OCI-LY1 (cell line): ENCODE data around the gene LRRC72.

Source experiments
- H2AFZ ChIP-seq: fragments of 200-600 bp; sonication (generic), shearing (Covaris generic); 2 replicates; pipeline ENCODE4 v1.6.0; 2014; ENCODE audit warnings: antibody characterized with exemption, mild to moderate bottlenecking, low read length
- H3F3A ChIP-seq: fragments of 200-600 bp; sonication (generic), shearing (Covaris generic); 2 replicates; pipeline ENCODE4 v1.6.0; 2014; ENCODE audit warnings: mild to moderate bottlenecking, antibody characterized with exemption, low read length, moderate library complexity; ENCODE audit not compliant: insufficient read depth
- H3K27ac ChIP-seq: fragments of 200-600 bp; sonication (generic); 2 replicates; pipeline ENCODE4 v1.5.1; 2014; ENCODE audit warnings: low read length, mixed run types, mild to moderate bottlenecking, low read depth; ENCODE audit not compliant: poor library complexity, severe bottlenecking
- H3K27me3 ChIP-seq: fragments of 200-600 bp; sonication (generic); 2 replicates; pipeline ENCODE4 v1.6.0; 2014; ENCODE audit warnings: antibody characterized with exemption, mild to moderate bottlenecking, low read length, moderate library complexity; ENCODE audit not compliant: insufficient read depth
- H3K36me3 ChIP-seq: fragments of 200-600 bp; sonication (generic); 2 replicates; pipeline ENCODE4 v1.6.1; 2014; ENCODE audit warnings: mild to moderate bottlenecking, antibody characterized with exemption, low read length, moderate library complexity, mixed read lengths; ENCODE audit not compliant: insufficient read depth
- H3K4me1 ChIP-seq: fragments of 200-600 bp; sonication (generic); 2 replicates; pipeline ENCODE4 v1.5.1; 2014; ENCODE audit warnings: mild to moderate bottlenecking, low read length, moderate library complexity; ENCODE audit not compliant: insufficient read depth, severe bottlenecking
- H3K4me2 ChIP-seq: fragments of 200-600 bp; sonication (generic), shearing (Covaris generic); 2 replicates; pipeline ENCODE4 v1.6.1; 2014; ENCODE audit warnings: low read length
- H3K4me3 ChIP-seq: fragments of 200-600 bp; sonication (generic); 2 replicates; pipeline ENCODE4 v1.5.1; 2014; ENCODE audit warnings: low read length, low read depth, mild to moderate bottlenecking, mixed read lengths; ENCODE audit not compliant: poor library complexity, severe bottlenecking
- H3K79me2 ChIP-seq: fragments of 200-600 bp; shearing (Covaris generic); 2 replicates; pipeline ENCODE4 v1.6.1; 2016; ENCODE audit warnings: mixed run types, low read length, mixed read lengths; ENCODE audit not compliant: insufficient read depth
- H3K9ac ChIP-seq: fragments of 200-600 bp; sonication (generic), shearing (Covaris generic); 2 replicates; pipeline ENCODE4 v1.6.1; 2014; ENCODE audit warnings: mild to moderate bottlenecking, low read length, mixed read lengths
- H3K9me2 ChIP-seq: fragments of 200-600 bp; sonication (generic), shearing (Covaris generic); 2 replicates; pipeline ENCODE4 v1.6.1; 2014; ENCODE audit warnings: low read depth, mild to moderate bottlenecking, low read length, mixed read lengths
- H3K9me3 ChIP-seq: fragments of 200-600 bp; shearing (Covaris generic); 2 replicates; pipeline ENCODE4 v1.6.1; 2014; ENCODE audit warnings: low read length, mixed read lengths
- H4K20me1 ChIP-seq: fragments of 200-600 bp; sonication (generic), shearing (Covaris generic); 2 replicates; pipeline ENCODE4 v1.6.0; 2016; ENCODE audit warnings: mild to moderate bottlenecking, low read length; ENCODE audit not compliant: insufficient read depth
- CTCF ChIP-seq: fragments of 200-600 bp; sonication (generic), shearing (Covaris generic); IDR thresholded peaks from 2 replicates; pipeline ENCODE4 v1.5.1; 2017; ENCODE audit warnings: mild to moderate bottlenecking, antibody characterized with exemption, low read length, moderate library complexity, mixed read lengths
- EZH2 ChIP-seq: fragments of 200-600 bp; sonication (generic), shearing (Covaris generic); IDR thresholded peaks from 2 replicates; pipeline ENCODE4 v1.8.0; 2017; ENCODE audit warnings: borderline replicate concordance, mixed run types, mild to moderate bottlenecking, antibody characterized with exemption, low read length, moderate library complexity, mixed read lengths

Gene LRRC72

GRCh38 chr7:16542401-16542800 is 15.8 kb downstream of the LRRC72 start:
- H2AFZ ChIP-seq: no peak overlapping the region
- no peak for TF ChIP-seq EZH2
- TF ChIP-seq CTCF: no peak
- H4K20me1 ChIP-seq: no peaks in the 10 kb centered on the region; the same call in 1 of the 2 replicates
- H3K9me3 ChIP-seq: no peaks in the 10 kb centered on the region
- H3K79me2 ChIP-seq: no peaks in the 10 kb centered on the region
- H3K27me3 ChIP-seq: no peaks in the 10 kb centered on the region
- no peaks in the 10 kb centered on the region for H3K36me3 ChIP-seq
- H3K4me3 ChIP-seq: no peak overlapping the region
- no peak overlapping the region for H3K9ac ChIP-seq
- H3F3A ChIP-seq: no peaks in the 10 kb centered on the region
- no peak overlapping the region for H3K4me2 ChIP-seq
- no peaks in the 10 kb centered on the region for H3K4me1 ChIP-seq
- no peak overlapping the region for H3K27ac ChIP-seq
- H3K9me2 ChIP-seq: no peaks in the 10 kb centered on the region

DNA sequence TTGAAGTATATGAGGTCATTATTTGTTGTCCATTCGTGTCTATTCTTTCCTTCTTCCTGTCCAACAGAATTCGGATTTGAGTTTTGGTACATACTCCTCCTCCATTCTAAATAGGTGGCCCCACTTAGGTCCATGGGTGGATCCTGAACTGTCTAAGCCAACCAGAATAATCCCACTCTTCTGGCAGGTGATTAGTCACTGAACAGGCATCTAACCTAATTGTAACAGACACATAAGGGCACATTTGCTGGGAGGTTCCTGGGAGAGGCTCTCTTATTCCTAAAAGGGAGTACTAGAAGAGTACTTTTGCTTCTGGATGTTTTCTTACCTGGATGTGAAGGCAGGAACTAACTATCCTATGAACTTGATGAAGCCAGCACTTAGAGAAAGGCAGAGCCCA is 16.8 kb downstream of the LRRC72 start:
- no peak overlapping the region for H2AFZ ChIP-seq
- no peaks in the 10 kb centered on the region; the same call in 1 of the 2 replicates for H3K27me3 ChIP-seq
- TF ChIP-seq CTCF (no peak), EZH2 (no peak)
- H3F3A ChIP-seq: no peaks in the 10 kb centered on the region
- H3K36me3 ChIP-seq: no peaks in the 10 kb centered on the region
- no peaks in the 10 kb centered on the region for H3K9me2 ChIP-seq
- no peak overlapping the region for H3K27ac ChIP-seq
- no peaks in the 10 kb centered on the region for H3K4me1 ChIP-seq
- no peaks in the 10 kb centered on the region for H3K9me3 ChIP-seq
- H3K79me2 ChIP-seq: no peaks in the 10 kb centered on the region
- no peak overlapping the region for H3K4me3 ChIP-seq
- no peak overlapping the region for H3K9ac ChIP-seq
- H3K4me2 ChIP-seq: no peak overlapping the region
- H4K20me1 ChIP-seq: no peaks in the 10 kb centered on the region; the same call in 1 of the 2 replicates

DNA sequence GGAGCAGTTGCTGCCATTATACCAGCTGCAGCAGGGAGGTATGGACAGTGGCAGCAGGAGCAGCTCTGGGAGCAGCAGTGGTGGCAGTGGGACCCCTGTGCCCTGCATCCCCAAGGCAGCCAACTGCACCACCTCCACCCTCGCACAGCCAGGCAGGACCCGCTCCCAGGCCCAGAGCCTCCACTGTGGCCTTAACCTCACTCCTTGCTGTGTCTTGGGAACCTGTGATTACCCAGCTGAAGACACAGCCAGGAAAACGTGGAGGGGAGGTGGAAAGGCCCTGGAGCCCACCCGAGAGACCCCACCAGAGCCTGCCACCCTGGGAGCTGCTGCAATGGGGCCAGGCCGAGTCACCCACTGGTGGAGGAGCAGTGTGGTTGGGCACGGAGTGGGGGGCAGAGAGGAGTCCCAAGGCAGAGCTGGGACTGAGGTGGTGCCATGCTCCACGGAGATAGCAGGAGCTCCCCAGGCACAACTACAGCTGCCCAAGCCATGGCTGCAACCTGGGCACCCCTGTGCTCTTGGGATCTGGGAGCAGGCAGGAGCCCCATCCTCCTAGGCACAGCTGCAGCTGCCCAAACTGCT is 20.4 kb downstream of the LRRC72 start:
- Histone ChIP-seq H3K4me3 (no peak overlapping the region), H4K20me1 (no peaks in the 10 kb centered on the region; the same call in 1 of the 2 replicates), H3F3A (no peaks in the 10 kb centered on the region), H3K79me2 (no peaks in the 10 kb centered on the region), H2AFZ (no peak overlapping the region), H3K9ac (no peak overlapping the region), H3K4me1 (no peaks in the 10 kb centered on the region), H3K27me3 (no peaks in the 10 kb centered on the region; the same call in 1 of the 2 replicates), H3K27ac (no peak overlapping the region), H3K36me3 (no peaks in the 10 kb centered on the region), H3K9me3 (no peaks in the 10 kb centered on the region), H3K4me2 (no peak overlapping the region), H3K9me2 (no peaks in the 10 kb centered on the region)
- TF ChIP-seq EZH2: no peak
- no peak for TF ChIP-seq CTCF
